Eye (tissue), 1 donor: ENCODE measurements around the gene IER5L.
"Not testable (repeated sequence)": the region's sequence is repeated elsewhere in the genome, so short reads cannot be mapped to it uniquely, and the experiment has no call there.

ENCODE experiments used
- DNase-seq: peaks from one replicate; pipeline ENCODE4 v3.0.0-alpha.2; 2015

Gene IER5L

DNA sequence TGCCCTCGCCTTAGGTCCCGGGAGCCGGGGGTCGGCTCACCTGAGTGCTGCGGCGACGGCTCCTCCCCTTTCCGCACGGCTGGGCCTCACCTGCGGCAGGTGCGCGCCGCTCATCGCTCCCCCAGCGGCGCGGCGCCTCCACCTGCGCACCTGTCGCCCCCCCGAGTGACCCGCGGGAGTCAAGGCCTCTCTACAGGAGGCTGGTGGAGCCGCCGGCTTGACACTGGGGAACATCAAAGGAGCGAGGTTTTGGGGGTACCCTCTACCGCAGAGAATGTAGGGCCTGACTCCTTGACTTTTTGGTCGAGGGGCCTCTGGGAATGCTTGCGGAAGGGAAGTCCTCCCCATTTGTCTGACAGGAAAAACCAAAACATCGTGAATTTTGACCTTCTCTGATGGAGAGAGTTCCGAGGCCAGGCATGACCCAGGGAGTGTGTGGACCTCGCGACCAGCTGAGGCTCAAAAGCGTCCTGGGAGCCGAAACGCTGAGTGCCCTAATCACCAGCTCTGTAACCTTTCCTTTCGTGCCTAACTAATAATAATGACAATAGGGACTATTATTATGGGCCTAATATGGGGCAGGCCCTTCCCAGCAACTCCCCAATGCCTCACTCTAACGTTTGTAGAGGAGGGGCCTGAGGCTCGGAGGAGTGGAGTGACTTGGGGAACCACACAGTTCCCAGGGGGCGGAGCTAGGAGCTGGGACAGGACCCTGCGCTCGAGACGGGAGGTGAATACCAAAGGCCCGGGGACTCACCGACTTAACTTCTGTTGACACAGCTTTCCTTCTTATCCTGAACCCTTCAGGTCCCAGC is 714 bp upstream of the IER5L start:
- DNase-seq, result peak; percentile 60

DNA sequence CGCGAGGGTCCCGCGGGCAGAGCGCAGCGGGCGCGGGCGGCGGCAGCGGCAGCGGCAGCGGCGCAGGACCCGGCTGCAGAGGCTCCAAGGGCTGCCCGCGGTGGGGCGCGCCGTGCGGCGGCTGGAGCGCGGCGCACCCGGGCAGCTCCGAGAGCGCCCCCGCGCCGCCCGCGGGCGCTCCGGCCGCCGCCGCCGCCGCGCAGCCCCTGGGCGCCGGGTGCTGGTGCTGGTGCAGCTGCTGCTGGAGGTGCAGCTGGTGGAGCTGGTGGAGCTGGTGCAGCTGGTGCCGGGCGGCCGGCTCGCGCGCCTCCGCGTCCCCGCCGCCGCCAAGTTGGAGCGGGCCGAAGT is 644 bp downstream of the IER5L start:
- DNase-seq, result no peak

DNA sequence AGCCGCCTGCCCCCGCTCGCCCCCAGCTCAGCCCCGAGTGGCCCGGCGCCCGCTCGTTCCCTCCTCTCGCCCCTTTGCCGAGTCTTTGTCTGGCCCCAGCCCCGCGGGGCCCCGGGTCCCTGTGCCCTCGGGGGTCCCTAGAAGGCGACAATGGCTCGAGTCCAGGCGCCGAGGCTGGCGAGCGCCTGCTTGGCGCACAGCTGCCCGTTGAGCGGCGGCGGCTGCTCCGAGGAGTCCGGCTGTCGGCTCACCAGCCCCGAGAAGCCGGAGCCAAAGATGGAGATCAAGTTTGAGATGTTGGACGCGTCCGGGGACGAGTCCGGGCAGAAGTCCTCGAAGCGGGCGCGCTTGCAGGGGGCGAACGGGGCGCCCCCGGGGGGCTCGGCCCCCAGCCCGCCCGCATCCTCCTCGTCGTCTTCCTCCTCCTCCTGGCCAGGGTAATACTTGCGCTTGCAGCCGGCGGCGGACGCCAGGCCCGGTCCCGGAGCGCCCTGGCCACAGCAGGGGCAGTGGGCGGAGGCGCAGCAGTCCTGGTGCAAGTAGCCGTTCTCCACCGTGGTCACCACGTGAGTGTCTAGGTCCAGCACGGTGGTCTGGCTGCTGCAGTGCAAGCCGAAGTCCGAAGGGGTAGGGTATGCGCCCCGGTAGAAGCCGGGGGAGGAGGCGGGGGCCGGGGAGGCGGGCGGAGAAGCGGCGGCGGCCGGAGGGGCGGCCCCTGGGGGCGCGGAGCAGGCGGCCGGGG is 1.2 kb downstream of the IER5L start:
- peak; percentile 78 for DNase-seq

DNA sequence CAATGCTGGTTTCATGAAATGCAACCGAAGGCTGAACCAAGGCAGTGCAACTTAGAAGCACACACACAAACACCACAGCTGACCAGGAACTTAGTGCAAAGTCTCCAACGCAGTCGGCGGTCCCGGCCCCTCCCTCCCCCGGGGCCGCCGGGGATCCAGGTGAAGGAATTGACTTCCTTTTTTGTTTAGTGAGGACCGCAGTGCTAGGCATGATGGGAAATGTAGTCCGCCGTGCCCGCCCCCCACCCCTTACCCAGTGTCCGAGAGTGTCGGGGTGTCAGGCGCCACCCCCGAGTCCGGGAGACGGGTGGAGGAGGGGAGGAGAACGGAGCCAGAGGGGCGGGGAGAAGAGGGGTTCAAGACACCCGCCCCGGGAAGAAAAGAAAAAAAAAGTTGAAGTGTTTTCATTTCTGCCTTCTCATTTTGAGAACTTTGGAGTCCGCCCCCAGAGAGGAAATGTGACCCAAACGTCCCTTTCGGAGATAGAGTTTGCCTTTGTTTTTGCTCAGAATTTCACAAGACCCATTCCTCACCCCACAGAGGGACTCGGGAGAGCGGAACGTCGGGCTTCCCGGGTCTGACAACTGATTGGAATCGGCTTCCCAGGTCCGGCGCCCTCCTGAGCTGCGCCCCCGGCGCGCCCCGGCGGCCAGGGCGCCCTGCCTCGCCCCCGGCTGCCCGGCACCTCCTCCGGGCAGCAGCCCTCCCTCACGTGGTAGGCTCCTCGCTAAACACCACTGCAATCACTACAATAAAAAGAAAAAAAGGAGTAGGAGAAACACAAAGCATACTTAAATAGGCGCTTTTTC is 2.0 kb downstream of the IER5L start:
- peak; percentile 91 for DNase-seq

DNA sequence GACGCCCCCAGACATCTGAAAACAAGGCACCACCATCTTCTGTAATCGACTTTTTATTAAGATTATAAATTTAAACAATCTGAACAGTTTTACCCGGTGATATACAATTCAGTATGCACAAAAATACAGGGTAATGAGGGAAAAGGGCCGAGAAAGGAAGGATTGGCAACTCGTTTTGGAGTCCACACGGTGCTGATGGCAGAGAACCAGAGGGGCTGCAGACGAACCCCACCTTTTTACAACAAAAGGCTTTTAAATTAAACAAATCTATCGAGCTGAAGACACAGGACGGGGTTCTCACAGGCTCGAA is 2.6 kb downstream of the IER5L start:
- no peak for DNase-seq

DNA sequence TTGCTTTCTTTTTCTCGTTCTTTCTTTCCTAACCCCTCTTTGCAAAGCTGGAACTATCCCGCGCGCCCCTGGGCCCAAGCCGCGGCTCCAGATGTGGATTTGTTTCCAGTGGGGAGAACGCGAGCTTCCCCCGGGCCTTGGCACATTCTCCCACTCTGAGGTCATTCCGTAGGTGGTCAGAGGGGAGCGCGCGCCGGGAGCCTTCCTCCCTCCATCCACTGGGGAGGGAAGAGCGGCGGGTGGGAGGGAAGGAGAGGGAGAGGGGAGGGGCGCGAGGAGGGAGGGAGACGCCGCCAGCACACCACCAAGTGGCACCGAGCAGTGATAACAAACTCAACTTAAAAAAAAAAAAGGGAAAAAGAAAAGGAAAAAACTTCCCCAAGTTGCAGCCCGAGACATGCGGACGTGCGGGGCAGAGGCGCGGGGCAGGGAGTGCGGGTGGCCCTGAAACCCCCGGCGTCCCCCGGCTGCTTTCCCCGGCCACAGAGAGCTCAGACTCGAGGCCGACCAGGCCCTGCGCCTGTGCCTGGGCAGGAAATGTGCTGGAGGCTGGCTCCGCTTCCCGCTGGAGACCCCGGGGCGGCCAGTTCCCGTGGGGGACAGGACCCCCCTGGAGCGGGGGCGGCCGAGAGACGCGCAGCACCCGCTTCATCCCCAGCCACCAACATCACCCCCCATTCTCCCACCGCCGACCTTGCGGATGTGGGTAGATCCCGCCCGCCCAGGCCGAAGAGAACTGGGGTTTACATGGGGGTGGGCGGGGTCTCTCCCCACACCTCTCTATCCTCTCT is 3.1 kb downstream of the IER5L start:
- DNase-seq, result peak; percentile 92

DNA sequence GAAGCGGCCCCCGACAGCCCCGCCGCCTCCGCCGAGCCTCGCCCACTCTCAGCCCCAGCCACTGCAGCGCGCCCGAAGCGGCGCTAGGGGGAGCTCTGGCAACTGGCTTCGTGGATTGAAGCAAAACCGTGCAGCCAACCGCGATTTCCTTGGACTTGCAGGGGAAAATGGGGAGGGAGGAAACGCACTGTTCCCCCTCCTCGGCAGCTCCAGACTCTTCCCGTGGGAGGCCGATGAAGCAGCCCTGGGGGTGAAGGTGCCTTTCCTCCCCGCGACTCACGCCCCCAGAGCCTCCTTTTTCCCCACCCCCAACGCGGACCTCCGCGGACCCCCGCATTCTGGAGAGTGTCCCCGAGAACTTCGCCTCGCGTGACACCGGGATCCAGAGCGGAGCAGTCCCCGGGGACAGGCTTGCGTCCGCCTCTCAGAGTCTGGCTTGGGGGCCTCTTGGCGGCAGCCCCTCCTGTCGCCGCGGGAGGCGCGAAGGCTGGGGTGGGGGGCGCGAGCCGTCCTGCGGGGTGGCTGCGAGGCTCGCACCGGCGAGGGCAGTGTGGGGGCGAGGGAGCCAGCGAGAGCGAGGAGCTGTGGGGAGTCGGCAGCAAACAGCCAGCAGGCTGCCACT is 3.8 kb downstream of the IER5L start:
- peak; percentile 97 for DNase-seq

DNA sequence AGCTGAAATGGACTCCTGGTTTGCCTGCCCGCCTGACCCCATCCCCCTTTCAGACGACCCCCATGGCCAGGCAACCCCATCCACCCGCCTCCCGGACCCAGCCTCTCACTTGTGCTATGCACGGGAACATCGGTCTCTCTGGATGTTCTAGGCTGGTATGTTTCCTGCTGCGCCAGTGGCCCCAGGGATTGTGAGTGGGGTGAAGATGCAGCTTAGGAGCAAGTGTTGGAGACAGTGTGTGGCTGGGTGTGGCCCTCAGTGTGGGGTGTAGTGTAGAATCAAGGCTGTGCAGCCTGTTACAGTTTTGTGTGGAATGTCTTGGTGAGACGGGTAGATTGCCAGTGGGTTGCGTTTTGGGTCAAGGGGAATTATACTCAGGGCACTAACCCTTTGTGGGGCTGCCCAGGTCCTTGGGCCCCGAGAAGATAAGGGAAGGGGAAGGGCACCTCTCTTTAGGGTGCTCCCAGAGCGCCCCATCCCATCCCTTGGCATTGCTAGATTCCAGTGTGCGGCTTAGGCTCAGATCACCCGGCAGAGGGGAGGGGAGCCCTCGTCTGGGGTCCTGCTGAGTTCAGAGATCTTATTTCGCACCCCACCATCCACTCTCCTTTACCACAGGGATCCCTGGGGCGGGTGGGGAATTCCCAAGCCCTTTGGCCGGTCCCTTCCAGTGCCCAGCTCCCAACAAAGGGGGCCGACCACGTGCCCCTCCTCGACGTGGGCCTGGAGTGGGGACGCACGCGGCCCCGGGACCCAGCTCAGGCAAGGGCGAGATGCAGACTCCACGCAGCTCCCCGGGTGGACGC is 4.6 kb downstream of the IER5L start:
- peak; percentile 35 for DNase-seq

DNA sequence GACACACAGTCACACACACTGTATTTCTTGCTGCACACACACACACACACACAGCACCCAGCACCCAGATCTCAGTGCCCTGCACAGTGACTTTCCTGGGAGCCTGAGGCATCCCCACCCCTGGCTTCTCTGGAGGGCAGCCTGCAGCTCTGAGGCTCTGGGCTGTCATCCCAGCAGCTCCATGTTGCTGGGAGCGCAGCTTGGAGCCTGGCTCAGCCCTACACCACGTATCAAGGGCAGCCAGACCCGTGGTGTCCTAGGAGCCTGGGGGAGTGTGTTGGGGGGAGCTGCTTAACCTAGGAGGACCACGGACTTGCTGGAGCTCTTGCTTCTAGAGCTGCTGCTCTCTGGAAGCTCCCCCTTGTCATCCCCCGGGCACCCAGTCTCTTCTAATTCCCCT is 5.2 kb downstream of the IER5L start:
- DNase-seq, result peak; percentile 37

DNA sequence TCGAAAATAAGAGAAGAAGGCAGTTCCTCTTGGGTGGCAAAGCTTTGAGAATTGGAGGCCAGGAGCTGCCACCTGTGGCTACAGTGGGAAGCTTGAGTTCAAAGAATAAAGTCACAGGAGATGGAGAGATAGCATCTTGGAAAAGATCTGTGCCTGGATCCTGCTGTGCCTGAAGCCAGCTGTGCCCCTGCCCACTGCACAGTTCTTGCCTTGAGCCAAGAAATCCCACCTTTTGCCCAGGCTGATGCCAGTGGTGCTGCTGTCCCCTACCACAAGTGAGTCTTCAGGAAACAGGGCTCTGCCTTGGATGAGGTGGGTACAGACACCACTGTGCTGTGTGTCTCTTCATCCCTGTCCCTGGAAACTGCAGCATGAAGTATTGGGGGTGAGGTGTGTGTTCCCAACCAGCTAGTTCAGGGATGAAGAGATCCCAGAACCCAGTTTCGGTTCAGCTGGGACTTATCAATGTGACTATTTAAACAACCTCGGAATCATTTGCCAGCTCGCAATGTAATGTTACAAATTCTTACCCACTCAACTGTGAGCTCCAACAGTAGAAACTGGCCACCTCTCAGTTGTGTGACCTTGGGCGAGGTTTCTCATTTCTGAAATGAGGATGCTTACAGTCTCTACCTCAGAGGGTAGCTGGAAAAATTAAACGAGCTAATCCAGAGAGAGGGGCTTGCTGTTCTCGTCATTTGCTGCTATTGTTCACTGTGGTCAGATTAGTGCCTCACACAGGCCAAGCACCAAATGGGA is 5.9 kb downstream of the IER5L start:
- no peak for DNase-seq

DNA sequence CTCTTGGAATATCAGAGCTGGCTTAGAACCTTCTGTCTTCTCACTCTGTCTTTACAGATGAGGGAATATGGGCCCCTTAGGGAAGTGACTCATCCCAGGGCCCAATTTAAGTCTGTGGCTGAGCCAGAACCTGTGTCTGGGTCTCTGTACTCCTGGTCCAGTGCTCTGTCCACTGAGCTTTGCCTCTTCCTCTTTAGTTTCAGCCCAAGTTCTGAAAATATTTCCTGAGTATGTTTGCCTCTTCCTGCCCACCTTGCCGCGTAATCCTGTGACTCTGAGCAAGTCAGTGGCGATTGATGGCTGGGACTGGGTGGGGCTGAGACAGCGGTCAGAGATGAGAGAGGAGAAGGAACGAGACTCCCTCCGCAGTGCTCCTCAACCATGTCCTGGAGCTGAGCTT is 7.8 kb downstream of the IER5L start:
- no peak for DNase-seq

DNA sequence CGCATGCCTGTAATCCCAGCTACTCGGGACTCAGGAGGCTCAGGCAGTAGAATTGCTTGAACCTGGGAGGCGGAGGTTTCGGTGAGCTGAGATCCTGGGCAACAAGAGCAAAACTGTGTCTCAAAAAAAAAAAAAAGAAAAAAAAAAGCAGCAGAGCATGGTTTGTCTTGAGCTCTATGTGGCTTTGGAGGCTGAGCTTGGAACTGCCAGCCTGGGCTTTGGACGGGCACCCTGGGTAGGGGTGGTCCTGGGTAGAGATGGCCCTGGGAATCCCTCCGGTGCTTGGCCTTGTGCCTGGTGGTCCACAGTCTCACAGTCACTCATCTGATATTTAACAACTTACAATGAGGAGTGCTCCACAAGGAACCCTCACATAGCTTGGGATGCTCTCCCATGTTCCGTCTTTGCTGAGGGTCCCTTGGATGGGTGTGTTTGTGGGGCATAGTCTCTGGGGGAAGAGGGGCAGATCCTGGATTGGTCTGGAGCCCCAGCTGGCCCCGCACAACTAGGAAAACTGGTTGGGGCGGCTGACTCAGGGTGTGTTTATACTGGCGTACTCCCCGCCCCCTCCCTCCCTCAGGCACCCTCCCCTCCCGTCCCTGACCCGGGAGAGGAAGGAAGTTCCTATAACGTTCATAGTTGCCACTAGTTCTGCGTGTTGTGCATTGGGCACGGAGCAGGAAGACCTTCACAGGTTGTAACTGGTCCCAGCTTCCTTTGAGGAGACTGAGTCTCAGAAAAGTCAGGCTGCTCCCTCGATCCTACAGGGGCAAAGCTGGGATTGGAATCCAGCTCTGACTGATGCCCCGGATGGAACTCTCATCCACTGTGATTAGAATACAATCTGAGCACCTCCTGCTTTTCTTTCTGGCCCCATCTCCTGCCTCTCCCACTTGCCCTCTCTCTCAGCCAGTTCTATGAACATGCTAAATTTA is 11.2 kb downstream of the IER5L start:
- DNase-seq, result peak; percentile 52

DNA sequence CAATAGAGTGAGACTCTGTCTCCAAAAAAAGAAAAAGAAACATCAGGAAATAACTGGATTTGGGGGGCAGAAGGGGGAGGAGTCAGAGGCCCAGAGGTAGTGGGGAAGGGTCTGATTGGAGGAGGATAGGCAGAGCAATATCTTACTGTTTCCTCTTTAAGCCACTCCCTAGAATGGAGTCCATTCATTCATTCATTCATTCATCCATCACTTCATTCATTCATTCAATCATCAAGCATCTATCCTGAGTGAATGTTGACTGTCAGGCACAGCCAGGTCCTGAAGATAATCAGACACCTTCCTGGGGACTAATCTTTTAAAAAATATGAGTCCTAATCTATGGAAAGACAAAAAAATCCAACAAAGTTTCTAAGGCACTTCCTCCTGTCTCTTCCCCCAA is 12.9 kb downstream of the IER5L start:
- no peak for DNase-seq

DNA sequence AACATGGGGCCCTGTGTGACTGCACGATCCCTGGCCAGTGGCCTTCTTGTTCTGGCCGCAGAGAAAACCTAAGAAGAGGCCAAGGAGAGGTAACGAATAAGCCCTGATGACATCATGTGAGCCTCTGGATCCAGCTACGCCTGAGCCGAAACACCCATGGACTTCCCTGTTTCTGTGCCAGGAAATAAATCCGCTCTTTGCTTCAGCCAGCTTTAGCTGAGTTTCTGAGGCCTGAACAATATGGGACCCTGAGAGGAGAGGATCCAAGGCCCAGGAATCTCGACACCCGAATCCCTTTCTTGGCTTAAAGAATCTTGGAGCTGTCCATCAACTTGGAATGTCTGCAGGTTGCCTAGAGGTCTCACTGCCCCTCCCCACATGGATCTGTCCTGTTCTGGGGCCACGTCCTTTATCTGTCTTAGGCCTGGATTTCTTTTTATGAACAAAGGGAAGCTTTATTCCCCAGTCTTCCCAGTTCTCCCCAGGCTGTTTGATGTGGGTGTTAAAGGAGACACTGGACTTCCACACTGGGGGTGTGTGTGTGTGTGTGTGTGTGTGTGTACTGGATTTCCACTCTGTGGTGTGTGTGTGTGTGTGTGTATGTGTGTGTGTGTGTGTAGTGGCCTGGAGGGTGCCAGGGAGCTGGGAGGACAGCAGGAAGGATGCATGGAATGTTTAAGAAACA is 13.7 kb downstream of the IER5L start:
- peak; percentile 74 for DNase-seq

DNA sequence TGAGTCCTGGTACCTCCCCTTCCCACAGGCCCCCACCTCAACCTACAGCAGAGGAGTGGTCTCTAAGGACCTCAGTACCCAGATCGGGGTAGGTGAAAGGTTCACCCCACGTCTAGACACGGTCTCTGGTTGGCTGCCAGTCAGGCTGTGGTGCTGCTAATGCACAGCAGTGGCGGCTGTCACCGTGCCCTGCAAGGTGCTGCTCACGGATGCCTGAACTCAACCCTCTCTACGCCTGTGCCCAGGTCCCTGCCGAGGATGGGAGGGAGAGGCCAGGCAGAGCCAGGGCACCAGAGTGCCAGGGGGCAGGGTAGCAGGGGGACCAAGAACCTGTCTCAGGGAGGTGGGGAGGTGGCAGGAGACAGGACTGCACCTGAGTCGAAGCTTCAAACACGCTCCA is 14.3 kb downstream of the IER5L start:
- DNase-seq, result no peak

DNA sequence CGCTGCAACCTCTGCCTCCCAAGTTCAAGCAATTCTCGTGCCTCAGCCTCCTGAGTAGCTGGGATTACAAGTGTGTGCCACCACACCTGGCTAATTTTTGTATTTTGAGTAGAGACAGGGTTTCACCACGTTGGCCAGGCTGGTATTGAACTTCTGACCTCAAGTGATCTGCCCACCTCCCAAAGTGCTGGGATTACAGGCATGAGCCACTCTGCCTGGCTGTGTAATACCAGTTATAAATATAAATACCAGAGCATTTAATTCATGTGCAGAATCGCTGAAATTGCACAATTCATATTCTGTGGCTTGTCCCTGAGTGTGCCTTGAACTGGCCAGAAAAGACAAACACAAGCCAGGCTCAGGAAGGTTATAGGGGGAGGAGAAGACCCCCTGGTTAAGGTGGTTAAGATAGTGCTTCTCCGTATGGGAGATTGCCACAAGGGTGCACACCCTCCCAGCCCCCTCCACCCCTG is 14.8 kb downstream of the IER5L start:
- not testable (repeated sequence) for DNase-seq

DNA sequence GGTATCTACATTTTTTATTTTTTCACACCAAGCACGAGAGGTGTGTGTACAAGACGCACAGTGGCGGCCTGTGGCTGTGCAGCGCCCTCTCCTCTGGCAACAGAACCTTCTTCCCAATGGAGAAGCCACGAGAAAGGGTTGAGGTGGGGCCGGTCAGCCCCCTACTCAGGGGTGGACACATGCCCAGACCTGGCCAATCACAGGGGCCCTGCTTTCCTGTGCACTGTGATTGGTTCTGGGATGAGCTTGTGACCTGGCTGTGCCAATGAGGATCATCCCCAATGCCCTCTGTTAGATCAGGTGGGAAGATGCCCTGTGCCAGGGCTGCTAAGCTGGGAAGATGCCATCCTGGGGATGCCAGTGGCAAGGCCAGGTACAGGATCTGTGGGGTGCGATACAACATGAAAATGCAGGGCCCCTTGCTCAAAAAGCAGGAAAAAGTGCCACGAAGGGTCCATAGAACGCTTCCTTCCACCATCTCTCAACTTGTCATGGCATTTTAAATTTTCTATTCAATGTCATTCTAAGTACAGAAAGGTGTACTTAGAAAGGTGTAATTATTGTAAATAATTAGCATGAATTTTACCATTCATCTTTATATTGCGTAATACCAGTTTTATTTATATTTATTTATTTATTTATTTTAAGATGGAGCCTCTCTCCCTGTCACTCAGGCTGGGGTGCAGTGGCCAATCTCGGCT is 15.4 kb downstream of the IER5L start:
- no peak for DNase-seq

DNA sequence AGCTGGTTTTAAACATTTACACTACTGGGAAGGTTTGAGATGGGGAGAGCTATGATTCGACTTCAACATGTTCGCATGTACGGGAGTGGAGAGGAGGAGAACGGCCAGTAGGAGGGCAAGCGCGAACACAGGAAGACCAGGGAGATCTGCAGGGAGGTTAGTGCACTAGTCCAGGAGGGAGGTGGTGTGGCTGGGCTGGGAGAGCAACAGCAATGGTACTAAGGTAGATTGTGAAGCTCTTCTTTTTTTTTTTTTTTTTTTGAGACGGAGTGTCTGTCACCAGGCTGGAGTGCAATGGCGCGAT is 16.6 kb downstream of the IER5L start:
- no peak for DNase-seq
